ENCODE data around the gene SP6.
A peak's percentile ranks its signal among the peaks of the same experiment; 100 is the strongest.

Gene SP6
- 0 to 0.07 reads per million in 2 donors for total RNA-seq

- DNase-seq = peak; percentile 51
These were observed at the start of gene SP6 for GRCh38 chr17:47850692-47851573. SP6 (minus strand) TSS chr17:47851163; CDS start chr17:47848429, 2,734 bp downstream.

DNA sequence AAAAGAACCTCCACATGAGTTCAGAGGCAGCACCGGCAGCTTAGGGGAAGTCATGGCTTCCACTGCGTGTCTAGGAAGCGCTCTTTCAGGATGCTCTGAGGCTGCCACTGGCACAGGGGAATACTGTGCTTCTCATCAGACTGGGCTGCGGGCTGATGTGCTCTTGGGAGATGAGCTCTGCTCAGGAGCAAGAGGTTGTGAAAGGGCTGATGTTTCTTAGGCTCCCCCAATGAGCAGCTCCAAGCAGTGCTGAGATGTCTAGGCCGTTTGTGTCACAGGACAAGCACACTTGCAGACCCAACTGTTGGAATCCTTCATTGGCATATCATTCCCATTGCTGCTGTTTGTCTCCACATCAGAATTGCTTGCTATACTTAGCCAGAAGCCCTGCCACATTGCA lies 48.7 kb upstream of the SP6 start:
- no peak for DNase-seq

- DNase-seq = no peak
These were observed 47.3 kb upstream of the SP6 start for GRCh38 chr17:47898241-47898640.

DNA sequence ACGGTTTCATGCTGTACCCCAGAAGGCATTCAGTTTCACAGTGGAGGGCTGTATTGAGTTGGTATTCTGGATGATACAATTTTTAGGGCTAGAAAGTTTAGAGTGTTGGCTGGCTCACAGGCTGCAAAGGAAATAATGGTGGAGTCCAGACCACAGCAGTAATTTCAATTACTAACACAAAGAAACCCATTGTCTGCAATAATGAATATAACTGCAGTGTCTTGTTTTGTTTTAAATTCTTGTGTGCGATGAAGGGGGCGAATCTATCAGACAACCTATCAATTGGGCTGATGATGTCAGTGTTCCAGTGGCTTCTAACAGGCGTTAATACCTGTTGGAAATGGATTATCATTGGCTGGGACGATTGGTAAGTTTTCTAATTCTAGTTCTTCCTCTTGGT lies 46.6 kb upstream of the SP6 start:
- DNase-seq = no peak

DNA sequence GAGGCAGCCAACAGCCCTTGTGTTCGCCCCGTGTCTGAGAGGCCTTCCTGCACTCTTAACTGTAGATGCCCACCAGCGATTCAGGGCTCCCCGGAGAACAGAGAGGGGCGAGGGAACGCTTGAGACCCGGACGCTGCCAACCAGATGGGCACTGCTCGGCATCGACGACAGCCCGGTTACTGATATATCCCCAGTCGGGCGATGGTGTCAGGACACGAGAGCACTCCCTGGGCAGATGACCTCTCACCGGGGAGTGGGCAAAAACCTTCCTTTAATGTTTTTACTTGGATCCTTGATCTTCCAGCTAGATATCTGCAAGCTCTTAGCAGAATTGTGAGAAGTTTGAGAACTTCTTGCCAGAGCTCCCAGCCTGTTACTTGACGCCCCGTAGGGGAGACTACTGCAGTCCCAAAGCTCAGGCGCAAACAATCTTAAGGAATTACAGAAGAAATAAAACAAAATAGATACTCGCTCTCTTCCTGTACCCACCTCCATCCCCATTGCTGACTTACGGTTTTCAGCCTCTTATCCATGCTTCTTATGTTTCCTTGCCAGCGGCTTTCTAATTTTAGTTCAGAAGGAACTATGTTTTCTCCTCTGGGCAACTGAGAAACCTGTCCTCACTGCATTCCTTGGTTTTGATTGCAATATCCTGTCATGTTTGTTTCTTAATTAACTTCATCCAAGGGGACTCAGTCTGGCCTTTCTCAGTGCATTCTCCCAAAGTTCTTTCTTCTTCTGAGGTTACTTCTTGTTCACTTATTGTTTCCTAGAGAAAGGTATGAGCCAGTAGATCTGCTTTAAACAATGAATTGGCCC lies 45.9 kb upstream of the SP6 start:
- no peak for DNase-seq

- DNase-seq = peak; percentile 95
These were observed 45.1 kb upstream of the SP6 start, which contains the start of gene SP2 for GRCh38 chr17:47895856-47896671. SP2 (plus strand) TSS chr17:47896236; CDS start chr17:47896287, 51 bp downstream.

GRCh38 chr17:47895347-47895855 lies 44.4 kb upstream of the SP6 start:
- DNase-seq = no peak

- DNase-seq = no peak
These were observed 43.8 kb upstream of the SP6 start for GRCh38 chr17:47894498-47895346.

- no peak for DNase-seq
These were observed 40.7 kb upstream of the SP6 start for GRCh38 chr17:47891545-47892088.

DNA sequence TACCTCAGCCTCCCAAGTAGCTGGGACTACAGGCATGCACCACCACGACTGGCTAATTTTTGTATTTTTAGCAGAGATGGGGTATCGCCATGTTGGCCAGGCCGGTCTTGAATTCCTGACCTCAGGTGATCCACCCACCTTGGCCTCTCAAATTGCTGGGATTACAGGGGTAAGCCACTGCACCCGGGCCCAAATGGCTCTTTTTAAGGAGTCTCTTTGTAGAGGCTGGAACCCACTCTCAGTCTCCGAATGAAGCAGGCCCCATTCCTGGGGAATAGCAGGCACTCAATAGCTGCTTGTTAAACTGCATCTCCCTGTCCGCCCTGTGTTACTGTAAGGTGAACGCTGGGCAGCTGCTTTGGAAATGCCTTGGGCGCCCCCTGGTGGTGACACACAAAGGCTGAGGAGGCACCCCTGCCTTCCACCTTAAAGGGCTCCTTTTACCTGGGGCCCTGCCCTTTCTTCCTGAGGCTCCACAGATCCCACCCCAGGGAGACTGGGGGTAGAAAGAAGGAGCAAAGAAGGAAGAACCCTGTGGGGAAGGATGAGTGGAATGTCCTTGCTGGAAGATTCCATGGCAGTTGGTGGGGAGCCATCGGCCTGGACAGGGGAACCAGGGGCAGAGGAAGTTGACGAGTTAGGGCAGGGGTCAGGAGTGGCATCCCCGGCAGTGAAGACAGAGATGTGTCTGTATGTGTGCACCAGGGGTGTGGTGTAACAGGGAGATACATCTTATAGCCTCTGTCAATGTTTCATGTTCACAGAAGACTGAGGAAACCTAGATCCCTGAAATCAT lies 39.0 kb upstream of the SP6 start:
- DNase-seq = peak; percentile 97

- DNase-seq = no peak
These were observed 37.3 kb upstream of the SP6 start for GRCh38 chr17:47888293-47888692.

DNA sequence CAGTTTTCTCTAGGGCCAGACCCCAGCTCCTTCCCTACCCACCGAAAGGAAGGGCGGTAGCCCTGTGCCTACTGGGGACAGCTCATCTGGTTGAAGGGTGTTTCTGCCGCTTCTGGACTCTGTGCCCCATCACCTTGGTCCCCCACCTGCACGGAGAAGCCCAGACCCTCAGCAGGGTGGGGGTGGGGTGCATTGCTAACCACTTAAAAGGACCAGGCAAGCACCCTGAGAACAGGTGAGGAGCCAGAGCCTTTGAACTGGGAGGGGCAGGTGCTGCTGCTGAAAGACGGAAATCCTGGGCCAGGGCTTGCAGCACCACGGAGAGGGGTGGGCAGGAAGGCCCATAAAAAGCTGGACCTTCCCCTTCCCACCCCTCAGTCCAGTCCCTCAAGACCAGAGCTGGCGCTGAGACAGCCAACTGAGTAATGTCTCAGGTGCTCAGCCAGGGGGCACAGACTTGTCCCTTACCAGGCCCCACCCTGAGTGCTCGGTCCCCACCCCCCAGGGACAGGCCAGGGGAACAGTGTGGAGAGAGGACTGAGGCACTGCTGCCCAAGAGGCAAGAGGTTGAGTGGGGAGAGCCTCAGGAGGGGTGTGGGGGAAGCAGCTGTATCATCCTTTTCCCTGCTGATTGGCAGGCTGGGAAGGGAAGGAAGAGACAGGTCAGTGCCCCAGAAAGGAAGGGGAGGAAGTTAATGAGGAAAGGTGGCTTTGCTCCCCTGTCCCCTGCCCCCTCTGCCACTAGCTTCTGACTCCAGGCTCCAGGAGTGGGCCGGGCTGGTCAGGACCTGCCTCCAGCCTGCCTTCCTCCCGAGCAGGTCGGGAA lies 34.2 kb upstream of the SP6 start:
- DNase-seq = no peak

- no peak for DNase-seq
These were observed 33.4 kb upstream of the SP6 start for GRCh38 chr17:47884427-47884740.

- DNase-seq = no peak
These were observed 32.8 kb upstream of the SP6 start for GRCh38 chr17:47883589-47884426.

GRCh38 chr17:47882695-47883588 lies 32.0 kb upstream of the SP6 start:
- no peak for DNase-seq

DNA sequence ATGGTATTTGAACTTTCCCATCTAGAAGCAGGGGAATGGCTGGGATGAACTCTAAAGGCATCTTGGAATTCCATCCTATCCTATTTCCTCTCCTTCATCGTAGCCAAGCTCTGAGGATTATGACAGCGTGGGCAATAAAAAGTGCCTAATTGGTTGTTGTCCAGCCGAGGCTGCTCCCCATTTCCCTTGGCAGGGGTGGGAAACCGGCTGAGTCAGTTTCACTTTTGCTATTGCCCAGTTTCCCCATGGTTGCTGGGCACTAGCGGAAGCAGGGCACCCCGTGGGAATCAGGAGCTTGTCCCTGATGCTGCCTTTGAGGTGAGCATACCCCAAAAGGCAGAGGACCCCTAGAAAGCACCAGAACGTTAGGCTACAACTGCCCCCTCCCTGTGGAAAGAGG lies 31.3 kb upstream of the SP6 start:
- no peak for DNase-seq

DNA sequence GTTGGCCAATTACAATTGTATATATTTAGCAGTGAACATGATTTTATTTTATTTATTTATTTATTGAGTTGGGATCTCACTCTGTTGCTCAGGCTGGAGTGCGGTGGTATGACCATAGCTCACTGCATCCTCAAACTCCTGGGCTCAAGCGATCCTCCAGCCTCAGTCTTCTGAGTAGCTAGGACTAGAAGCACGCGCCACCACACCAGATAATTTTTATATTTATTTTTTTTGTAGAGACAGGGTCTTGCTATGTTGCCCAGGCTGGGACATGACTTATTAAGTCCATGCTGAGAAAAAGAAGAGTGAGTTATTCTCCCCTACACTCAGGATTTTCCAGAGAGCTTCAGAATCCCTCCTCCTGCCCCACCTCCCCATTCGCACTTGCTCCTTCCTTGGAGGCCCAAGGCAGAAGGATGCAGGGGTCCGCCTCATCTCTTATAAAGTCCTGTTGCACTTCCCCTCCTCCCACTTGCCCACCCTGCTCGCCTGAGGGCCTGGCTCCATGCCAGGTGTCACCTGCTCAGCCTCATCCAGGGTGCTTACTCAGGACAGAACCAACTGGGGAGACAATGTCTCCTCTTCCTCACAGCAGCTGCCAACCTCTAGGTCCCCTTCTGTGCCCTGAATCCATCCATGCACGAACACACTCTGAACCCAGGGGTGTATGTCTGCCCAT lies 29.0 kb upstream of the SP6 start:
- no peak for DNase-seq
